ENCODE results near the gene CXCR1. TPM values are rescaled to one million over a fixed set of nuclear protein-coding genes. Genes with fewer than 3 reads are reported as not detected.
"Not testable (repeated sequence)": the region's sequence is repeated elsewhere in the genome, so short reads cannot be mapped to it uniquely, and the experiment has no call there.

Gene CXCR1
- total RNA-seq, result not detected in 2 replicates

DNA sequence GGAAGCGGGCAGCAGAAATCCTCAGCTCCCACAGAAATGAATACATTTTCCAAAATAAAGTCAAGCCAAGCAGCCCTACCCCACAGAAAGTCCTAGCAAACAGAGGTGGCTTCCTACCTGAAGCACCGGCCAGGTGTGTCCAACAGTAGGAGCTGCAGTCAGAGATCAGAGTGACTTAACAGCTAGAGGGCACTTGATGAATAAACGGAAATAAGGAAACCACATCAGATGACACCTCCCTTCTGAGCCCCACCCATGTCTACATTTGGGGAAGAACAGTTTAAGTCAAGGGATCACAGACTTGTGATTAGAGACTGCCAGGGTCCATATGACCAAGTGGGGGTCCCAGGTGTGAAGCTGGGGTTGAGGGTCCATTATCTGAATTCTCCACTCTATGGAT lies at the start of gene CXCR1:
TSS of gene CXCR1 (minus strand) at position 172 of the 400 bp plus-strand sequence. CDS start 1,751 bp downstream, outside the sequence.
- DNase-seq (ENCODE audit: low read depth in 2 of 2), result no peak

DNA sequence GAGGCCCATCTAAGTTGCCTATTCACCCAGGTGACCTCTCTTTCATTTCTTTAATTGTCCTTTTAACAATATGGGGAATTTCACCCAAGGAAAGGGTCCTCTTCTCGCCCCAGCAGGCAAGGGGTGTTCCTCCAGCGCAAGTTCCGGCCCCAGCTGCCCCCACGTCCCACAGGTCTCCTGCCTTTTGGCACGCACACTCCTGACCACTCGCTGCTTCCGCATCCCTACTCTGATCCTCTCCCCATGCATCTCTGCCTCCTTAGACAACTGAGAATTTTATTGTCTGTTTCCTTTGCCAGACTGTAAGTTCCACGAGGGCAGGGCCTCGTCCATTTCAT lies 49.5 kb upstream of the CXCR1 start:
- DNase-seq (ENCODE audit: low read depth in 2 of 2), result no peak

DNA sequence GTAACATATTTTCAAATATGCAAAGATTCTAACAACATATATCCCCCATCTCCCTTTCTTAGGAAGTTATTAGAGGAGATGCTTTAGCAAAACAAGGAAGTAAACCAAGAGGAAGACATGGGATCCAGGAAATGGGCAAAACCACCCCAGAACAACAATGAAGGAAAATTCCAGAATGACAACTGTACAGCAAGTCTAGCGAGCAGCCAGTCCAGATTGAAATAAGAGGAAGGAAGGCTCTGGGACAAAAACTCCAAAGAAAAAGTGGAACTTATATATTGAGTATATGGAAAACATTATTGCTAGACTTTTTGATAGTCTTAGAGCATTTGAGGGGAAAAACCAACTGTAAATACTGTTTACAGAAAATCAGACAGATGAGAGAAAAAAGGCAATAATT lies 47.4 kb upstream of the CXCR1 start:
- DNase-seq (ENCODE audit: low read depth in 2 of 2), result no peak

DNA sequence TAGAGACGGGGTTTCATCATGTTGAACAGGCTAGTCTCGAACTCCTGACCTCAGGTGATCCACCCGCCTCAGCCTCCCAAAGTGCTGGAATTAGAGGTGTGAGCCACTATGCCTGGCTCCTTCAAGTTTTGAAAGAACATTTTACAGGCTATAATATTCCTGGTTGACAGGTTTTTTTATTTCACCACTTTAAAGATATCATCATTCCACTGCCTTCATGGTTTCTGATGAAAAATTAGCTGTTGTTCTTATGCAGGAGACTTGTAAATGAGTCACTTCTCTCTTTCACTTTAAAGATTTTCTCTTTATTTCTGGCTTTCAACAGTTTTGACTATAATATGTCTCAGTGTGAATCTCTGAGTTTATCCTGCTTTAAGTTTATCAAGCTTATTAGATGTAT lies 42.3 kb upstream of the CXCR1 start:
- DNase-seq (ENCODE audit: low read depth in 2 of 2), result no peak

DNA sequence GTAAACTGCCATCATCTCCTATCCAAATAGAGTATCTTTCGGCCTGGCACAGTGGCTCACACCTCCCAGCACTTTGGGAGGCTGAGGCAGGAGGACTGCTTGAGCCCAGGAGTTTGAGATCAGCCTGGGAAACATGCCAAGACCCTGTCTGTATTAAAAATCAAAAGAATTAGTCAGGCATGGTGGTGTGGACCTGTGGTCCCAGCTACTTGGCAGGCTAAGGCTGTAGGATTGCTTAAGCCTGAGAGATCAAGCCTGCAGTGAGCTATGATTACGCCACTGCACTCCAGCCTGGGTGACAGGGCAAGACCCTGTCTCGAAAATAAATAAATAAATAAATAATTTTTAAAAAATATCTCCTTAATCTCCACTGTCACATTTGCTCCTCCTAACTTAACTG lies 35.5 kb upstream of the CXCR1 start:
- DNase-seq (ENCODE audit: low read depth in 2 of 2), result no peak

DNA sequence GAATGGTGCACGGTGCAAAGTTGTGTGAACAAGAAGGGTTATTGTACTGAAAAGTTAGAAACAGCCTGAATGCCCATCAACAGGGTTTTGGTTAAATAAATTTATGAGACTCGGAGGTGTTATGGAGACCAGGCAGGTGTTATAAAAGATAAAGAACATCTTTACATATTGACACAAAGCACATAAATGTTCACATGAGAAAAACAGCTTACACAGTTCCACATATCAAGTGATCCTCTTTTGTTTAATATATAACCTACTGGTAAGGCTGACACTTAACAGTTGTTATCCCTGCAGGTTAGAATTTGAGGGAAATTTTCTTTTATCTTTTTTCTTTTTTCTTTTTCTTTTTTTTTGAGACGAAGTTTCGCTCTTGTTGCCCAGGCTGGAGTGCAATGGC lies 30.2 kb upstream of the CXCR1 start:
- DNase-seq (ENCODE audit: low read depth in 2 of 2), result no peak

DNA sequence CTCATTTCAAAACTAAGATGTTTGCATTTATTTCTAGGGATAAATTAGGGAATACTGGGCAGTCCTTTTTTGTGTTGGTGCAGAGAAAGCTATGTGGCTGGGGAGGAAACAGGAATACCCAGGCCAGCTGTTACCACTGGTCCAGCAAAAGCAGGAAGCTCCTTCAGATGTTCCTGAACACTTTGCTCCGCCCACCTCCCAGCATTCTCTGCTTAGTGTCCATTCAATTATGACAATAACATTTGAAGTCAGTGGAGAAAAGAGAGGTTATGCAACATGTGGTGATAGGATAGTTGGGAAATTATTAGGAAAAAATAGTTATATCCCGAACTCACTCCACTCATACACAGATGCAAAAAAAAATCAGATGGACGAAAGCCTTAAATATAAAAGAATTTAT lies 28.1 kb upstream of the CXCR1 start:
- no peak for DNase-seq (ENCODE audit: low read depth in 2 of 2)

DNA sequence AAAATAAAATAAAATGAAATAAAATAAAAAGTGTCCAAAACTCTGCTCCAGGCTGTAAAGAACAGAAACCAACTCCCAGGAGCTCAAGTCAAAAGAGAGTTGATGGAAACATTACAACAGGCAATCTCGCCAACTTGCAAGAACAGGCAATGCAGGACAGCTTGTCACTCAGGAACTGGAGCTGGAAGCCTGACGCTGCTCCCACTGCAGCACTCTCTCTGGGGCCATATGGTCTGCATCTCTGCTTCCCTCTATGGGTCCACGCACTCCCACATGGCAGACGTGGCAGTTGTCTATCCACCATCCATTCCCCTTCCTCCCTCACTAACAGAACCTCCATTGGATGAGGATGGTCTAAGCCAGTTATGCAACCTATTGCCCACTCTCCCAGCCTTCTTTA lies 26.9 kb upstream of the CXCR1 start:
- DNase-seq (ENCODE audit: low read depth in 2 of 2), result no peak

DNA sequence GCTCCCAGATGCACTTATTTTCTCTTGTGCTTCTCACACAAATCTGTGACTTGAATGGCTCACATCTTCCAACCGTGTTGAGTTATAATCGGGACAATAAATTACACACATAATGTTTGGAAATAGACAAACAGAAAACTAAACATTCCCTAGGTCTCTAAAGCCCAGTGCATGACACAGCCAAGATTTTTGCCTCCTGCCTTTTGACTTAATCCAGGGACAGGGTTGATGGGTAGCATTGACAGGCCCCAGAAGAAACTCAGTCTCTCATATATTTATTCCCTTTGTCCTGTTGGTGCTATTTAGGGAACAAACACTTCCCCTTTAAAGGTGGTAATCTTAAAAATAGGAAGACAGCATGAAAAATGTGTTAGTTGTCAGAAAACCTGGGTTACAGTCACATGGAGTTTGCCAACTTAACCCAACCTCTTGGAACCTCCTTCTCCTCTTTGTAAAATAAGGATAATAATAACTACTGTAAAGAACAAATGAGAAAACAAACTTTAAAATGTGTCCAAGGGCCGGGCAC lies 26.2 kb upstream of the CXCR1 start:
- no peak for DNase-seq (ENCODE audit: low read depth in 2 of 2)

DNA sequence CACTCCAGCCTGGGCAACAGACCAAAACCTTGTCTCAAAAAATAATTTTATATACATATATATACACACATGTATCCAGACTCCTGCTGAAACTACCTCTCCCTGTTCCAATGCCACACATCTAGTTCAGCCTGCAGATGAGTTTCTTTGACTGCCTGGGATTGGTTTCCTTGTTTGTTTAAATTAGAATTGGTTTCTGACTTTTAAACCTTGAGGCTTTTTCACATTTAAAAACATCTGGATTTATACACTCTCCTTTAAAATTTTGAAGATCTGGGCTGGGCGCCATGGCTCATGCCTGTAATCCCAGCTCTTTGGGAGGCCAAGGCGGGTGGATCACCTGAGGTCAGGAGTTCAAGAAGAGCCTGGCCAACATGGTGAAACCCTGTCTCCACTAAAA lies 21.8 kb upstream of the CXCR1 start:
- DNase-seq (ENCODE audit: low read depth in 2 of 2), result no peak

DNA sequence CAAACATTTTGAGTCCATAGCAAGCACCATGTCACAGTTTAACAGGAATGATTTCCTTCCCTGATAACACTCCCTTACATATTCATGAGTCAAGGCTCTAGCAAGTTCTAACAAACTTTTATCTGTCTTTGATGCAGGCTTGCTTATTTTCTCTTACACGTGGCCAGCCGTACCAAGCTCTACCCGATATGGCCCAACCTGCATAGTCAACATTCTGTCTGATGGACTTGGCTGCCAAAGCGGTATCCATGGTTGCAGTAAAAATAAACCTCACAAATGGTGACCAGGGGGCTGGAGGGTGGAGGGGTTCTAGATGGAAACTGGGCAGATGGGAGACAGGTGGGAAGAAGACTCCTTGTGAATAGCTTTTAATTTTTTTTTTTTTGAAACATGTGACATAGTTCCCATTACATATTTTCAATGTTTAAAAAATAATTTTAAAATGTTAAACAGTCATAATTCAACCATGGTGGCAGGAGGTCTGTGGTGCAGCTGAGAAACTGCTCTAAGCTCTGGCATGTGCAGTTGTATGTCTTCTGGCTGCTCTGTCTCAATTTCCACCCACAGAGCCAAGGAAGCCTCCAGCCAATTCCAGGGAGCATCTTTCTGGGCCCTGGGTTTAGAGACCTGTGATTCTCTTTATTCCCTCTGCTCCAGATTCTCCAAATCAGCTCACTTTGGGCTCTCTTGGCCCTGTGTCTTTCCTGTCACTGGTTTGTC lies 20.7 kb upstream of the CXCR1 start:
- no peak for DNase-seq (ENCODE audit: low read depth in 2 of 2)

DNA sequence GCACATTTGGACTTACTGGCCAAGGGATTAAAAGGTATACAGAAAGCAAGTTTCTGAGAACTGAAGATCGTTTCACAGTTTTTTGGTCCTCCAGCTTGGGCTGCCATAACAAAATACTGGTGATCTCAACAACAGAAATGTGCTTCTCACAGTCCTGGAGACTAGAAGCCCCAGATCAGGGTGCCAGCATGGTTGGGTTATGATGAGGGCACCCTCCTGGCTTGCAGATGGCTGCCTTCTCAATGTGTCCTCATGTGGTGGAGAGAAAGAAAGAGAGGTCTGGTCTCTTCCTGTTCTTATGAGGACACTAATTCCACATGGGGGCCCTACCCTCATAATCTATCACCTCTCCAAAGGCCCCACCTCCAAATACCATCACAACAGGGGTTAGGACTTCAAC lies 20.1 kb upstream of the CXCR1 start:
- no peak for DNase-seq (ENCODE audit: low read depth in 2 of 2)

DNA sequence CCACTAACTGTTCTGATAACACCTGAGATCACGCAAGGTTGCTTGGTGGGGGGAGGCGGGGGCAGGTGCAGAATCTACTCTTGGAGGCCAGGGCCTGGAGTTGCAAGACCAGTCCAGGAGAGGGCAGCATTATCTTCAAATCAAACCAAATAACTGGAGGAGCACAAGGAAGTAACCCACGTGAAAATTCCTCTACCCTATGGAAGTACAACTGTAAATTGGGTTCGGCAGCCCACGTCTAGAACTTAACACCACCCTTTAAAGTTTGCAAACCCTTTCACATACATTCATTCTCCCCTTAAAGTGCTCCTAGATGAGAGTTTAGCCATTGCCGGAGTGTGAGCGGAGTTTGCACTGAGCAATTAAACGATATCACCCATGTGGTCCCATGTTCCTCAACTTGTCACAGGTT lies 19.6 kb upstream of the CXCR1 start:
- DNase-seq (ENCODE audit: low read depth in 2 of 2), result peak; percentile 57 to 74

DNA sequence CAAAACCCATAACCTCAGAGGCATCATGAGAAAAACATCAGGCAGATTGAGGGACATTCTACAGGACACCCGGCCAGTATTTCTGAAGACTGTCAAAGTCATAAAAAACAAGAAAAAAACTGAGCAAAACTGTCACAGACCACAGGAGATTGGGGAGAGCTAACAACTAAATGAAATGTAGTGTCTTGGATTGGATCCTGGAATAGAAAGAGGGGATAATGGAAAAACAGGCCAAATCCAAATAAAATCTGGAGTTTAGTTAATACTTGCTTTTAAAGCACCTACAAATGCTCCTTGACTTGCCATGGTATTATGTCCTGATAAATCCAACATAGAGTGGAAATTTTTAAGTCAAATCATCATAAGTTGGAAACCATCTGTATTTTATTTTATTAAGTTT lies 17.6 kb upstream of the CXCR1 start:
- no peak for DNase-seq (ENCODE audit: low read depth in 2 of 2)

DNA sequence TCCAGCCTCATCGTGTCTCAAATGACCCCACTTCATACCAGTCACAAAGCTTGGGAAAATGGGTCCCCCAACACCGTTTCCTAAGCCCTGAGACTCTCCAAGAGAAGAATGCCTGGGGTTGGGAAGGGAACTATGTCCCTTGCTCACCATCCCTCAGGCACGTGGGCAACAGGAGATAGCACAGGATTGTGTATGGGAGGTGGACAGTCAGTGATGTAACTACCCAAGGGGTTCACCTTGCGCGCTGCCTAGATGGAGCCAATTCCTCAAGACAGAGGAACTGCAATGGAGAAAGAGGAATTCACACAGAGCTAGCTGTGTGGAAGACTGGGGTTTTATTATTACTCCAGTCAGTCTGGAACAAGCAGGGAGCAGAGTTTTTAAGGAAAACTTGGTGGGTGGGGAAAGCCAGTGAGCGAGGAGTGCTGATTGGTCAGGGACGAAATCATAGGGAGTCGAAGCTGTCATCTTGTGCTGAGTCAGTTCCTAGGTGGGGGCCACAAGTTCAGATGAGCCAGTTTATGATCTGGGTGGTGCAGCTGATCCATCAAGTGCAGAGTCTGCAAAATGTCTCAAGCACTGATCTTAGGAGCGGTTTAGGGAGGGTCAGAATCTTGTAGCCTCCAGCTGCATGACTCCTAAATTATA lies 13.8 kb upstream of the CXCR1 start:
- no peak for DNase-seq (ENCODE audit: low read depth in 2 of 2)

DNA sequence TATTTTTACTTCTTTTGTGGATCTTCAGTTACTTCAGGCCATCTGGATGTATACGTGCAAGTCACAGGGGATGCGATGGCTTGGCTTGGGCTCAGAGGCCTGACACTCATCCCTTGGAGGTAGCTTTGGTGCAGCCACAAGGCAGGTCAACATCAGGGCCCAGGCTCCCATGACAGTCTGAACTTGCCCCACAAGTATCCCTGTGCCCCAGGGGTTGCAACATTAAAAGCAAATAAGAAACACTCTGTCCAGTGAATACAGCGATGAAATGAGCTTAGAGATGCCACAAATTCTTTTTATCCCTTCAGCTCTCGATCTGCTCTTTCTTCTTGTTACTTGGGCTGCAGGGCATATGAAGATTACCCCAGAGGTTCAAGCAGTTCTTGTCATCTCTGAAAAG lies 13.0 kb upstream of the CXCR1 start:
- DNase-seq (ENCODE audit: low read depth in 2 of 2), result no peak

DNA sequence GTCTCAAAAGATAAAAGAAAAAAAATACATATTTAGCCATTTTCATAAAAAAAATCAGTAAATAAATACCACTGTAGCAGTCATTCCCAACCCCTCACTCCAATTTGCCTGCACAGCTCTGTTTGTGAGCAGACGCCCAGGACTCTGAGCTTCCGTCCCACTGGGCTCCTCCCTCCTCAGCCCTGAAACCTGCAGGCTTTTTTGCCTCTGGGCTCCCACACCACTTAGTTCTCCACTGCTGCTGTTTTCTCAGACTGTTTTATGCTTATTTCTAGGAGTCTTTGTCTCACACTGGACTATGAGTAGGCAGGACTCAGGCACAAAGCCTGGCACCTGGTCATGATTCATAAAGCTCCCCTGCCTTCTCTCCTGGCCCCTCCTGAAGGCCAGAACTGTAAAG lies 6.1 kb upstream of the CXCR1 start:
- DNase-seq (ENCODE audit: low read depth in 2 of 2), result no peak

DNA sequence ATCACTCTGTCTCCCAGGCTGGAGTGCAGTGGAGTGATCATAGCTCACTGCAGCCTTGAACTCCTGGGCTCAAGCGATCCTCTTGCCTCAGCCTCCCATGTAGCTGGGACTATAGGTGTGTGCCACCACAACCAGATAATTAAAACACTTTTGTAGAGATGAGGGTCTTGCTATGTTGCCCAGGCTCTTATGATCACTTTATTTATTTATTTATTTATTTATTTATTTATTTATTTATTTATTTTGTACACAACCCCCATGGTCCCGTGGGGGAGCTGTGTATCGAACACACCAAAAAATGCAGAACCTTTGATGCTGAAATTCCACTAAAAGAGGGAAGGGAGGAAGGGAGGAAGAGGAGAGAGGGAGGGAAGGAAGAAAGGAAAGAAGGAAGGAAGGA lies 5.0 kb upstream of the CXCR1 start:
- not testable (repeated sequence) for DNase-seq (ENCODE audit: low read depth in 2 of 2)

DNA sequence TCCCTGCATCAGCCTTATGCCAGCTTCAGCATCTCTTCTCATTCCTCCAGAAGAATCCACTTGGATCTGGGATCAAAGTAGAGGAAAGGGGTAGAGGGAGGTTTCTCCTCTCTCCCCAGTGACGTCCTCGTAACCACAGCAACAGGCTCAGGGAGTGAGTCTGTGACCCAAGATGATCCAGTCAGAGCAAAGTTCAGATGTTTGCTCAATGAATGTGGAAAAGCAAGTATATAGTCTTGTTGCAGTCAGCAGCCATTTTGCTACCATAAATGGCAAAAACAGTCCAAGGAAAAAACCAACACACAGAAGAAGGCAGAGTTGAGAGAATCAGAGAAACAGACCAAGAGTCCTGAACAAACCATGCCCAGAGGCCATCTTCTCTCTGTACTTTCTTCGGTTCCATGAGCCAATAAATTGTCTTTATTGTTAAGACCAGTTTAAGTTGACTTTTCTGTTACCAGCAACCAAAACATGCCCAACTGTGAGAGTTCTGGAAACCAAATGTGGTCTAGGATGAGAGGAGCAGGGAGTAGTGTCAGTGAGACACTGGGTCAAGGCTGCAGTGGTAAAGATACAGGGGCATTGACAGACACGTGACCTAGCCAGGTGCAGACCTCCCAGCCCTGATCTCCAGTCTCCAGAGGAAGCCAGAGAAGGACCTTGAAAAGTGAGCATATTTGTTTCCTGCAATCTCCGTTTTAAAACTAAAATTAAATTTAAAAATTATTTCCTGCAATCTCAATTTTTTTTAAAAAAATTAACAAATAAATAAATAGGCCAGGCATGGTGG lies 3.2 kb upstream of the CXCR1 start:
- no peak for DNase-seq (ENCODE audit: low read depth in 2 of 2)

DNA sequence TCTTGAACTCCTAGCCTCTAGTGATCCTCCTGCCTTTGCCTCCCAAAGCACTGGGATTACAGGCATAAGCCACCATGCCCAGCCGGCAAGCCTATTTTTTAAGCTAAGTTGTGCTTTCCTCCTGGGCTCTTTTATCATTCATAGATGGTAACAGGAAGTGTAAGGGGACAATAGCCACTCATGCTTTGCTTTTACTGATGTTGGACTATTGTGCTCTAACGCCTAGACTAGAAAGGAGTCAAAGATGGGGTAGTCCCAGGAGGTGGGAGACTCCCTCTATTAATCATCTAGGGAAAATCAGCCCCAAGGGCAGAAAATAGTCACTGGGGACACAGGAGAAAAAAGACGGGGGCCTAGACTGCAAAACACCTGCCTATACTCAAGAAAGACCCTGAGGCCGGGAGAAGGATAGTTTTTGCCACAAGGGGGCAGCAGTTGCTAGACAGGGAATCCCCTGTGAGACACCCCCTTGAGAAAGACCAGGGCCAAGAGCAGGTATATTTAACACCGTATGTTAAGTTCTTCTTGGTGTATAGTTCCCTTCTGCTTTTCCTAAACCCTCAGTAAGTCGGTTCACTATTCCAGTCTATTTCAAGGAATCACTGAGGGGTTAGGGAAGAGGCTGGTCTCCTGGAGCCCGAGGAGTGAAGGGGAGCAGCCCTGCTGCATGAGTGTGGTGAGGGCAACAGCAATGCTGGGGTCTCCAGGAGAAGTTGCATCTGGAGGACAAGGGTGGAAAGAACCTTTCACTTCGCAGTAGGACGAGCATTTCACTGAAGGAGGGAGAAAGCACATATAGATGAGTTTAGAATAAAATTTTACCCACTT lies 2.1 kb upstream of the CXCR1 start:
- peak; percentile 9 to 51 for DNase-seq (ENCODE audit: low read depth in 2 of 2)

DNA sequence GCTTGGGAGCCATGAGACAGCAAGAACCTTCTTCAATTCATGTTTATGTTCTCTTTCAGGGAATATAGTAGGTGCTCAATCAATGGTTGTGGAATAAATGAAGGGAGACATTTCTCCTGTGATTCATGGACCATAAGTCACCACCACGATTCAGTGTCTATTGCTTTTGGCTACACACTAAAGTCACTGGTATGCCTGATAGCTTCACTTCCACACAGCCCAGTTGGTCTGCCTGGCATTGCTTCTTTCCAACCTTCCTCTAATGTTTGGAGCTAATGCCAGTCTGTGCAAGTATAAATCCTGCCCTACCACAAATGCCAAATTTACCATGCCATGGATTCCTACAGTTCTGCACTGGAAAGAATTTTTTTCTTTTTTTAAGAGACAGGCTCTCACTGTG lies 1.3 kb upstream of the CXCR1 start:
- DNase-seq (ENCODE audit: low read depth in 2 of 2), result no peak

DNA sequence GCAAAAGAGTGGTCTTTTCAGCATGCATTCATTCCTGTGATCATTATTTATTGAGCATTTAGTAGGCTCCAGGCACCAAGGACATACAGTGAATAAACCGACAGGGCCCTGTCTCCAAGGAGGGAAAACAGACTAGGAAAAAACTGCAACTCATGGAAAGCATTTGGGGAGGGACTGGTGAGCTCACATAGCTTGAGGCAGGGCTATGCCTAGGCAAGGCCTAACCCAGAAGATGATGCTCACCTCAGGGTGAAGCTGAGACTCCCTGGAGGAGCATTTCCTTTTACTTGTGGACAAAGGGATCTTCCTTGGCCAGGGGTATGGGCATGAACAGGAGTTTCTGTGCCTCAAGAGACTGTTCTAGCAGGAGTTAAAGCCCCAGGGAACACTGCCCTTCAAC lies 3.9 kb downstream of the CXCR1 start:
- DNase-seq (ENCODE audit: low read depth in 2 of 2), result no peak
